Measurements from ENCODE around the gene RIT1. TPM values are rescaled to one million over a fixed set of nuclear protein-coding genes. Genes with fewer than 3 reads are reported as not detected.
"Not testable (repeated sequence)": the region's sequence is repeated elsewhere in the genome, so short reads cannot be mapped to it uniquely, and the experiment has no call there.

RIT1 gene
- total and polyA plus RNA-seq, 11 donors, result 8.1 to 33.3 (median 20.0) TPM

- WGBS, 4 donors, result 41 to 65% (median 57%) methylated on average over 1 of the region's 1 CpG
- ATAC-seq (no peak), DNase-seq (no peak)
- TF ChIP-seq POLR2A (IDR thresholded peaks at IDR 0.05) (no peak), CTCF (IDR thresholded peaks at IDR 0.05) (no peak)
- H3K4me1 ChIP-seq, result peaks cover 25 to 55% (median 37%) of the 10 kb centered on the region in 12 donors
- H3K4me3 ChIP-seq, result peak overlapping the region in 6 of 12 donors; percentile 11 to 96 (median 81)
- intact Hi-C loops (cut with DNase I), result loop anchor here in 4 of 10 donors (5.0 to 10.0 kb wide), 3 partner anchors 75 to 133 kb away; partner anchors contain the start of genes LAMTOR2 (in 2 of the 4), UBQLN4 (in 2 of the 4), GON4L (in 1 of the 4) and RAB25 (in 1 of the 4)
- no peaks in the 10 kb centered on the region for H3K9me3 ChIP-seq
- no peak overlapping the region for H3K27ac ChIP-seq
- peaks cover 0 to 65% (median 60%) of the 10 kb centered on the region in 9 donors for H3K36me3 ChIP-seq
- H3K27me3 ChIP-seq, result no peaks in the 10 kb centered on the region
Measured at GRCh38 chr1:155932081-155932480, 20.9 kb upstream of the RIT1 start.

- Histone ChIP-seq H3K9me3 (no peaks in the 10 kb centered on the region), H3K4me3 (peak overlapping the region in 8 of 12 donors; percentile 0 to 96 (median 18)), H3K27ac (no peak overlapping the region), H3K4me1 (peaks cover 25 to 55% (median 37%) of the 10 kb centered on the region in 12 donors), H3K36me3 (peaks cover 0 to 71% (median 66%) of the 10 kb centered on the region in 9 donors), H3K27me3 (no peaks in the 10 kb centered on the region)
- TF ChIP-seq CTCF (IDR thresholded peaks at IDR 0.05) (no peak), POLR2A (IDR thresholded peaks at IDR 0.05) (no peak)
- ATAC-seq (no peak), DNase-seq (no peak)
- 58 to 68% (median 59%) methylated on average over 7 of the region's 7 CpGs for WGBS, 4 donors
- intact Hi-C loops (cut with DNase I), result loop anchor here in 4 of 10 donors (5.0 to 10.0 kb wide), 3 partner anchors 74 to 133 kb away; partner anchors contain the start of genes LAMTOR2 (in 2 of the 4), UBQLN4 (in 2 of the 4), GON4L (in 1 of the 4) and RAB25 (in 1 of the 4)
Measured at GRCh38 chr1:155931332-155932038, 20.3 kb upstream of the RIT1 start.

- intact Hi-C loops (cut with DNase I), result loop anchor here in 4 of 10 donors (5.0 to 10.0 kb wide), 3 partner anchors 73 to 134 kb away; partner anchors contain the start of genes LAMTOR2 (in 2 of the 4), UBQLN4 (in 2 of the 4), GON4L (in 1 of the 4) and RAB25 (in 1 of the 4)
Measured at GRCh38 chr1:155930725-155931124, 19.6 kb upstream of the RIT1 start.

GRCh38 chr1:155929057-155929456 lies 17.9 kb upstream of the RIT1 start:
- TF ChIP-seq POLR2A (IDR thresholded peaks at IDR 0.05) (no peak), CTCF (IDR thresholded peaks at IDR 0.05) (no peak)
- Histone ChIP-seq H3K27ac (no peak overlapping the region), H3K4me3 (no peak overlapping the region), H3K9me3 (no peaks in the 10 kb centered on the region), H3K36me3 (peaks cover 3 to 95% (median 90%) of the 10 kb centered on the region in 9 donors), H3K4me1 (peaks cover 25 to 48% (median 37%) of the 10 kb centered on the region in 12 donors), H3K27me3 (no peaks in the 10 kb centered on the region)
- intact Hi-C loops (cut with DNase I), result no loop called here
- DNase-seq (no peak), ATAC-seq (no peak)
- 48 to 62% (median 55%) methylated on average over 5 of the region's 5 CpGs for WGBS, 4 donors

More at GRCh38 chr1:155930725-155931124, 19.6 kb upstream of the RIT1 start:
- Histone ChIP-seq H3K4me3 (peak overlapping the region in 9 of 12 donors; percentile 0 to 71 (median 11)), H3K36me3 (peaks cover 0 to 79% (median 74%) of the 10 kb centered on the region in 9 donors), H3K4me1 (peaks cover 25 to 55% (median 37%) of the 10 kb centered on the region in 12 donors)
- not testable (repeated sequence) for H3K9me3 ChIP-seq, H3K27ac ChIP-seq, ATAC-seq, H3K27me3 ChIP-seq, DNase-seq
- 62 to 68% (median 63%) methylated on average over 10 of the region's 10 CpGs for WGBS, 4 donors
